NCI-H1092 treated with DMSO at 0.1 percent for 48 hours (cell line): ENCODE data around the gene CFAP68.
A peak's percentile ranks its signal among the peaks of the same experiment; 100 is the strongest.
"Not testable (repeated sequence)": the region's sequence is repeated elsewhere in the genome, so short reads cannot be mapped to it uniquely, and the experiment has no call there.

ENCODE experiments used
- DNase-seq: peaks from one replicate; lab custom pipeline; 2025; lab: John Stamatoyannopoulos, UW

CFAP68 gene

DNA sequence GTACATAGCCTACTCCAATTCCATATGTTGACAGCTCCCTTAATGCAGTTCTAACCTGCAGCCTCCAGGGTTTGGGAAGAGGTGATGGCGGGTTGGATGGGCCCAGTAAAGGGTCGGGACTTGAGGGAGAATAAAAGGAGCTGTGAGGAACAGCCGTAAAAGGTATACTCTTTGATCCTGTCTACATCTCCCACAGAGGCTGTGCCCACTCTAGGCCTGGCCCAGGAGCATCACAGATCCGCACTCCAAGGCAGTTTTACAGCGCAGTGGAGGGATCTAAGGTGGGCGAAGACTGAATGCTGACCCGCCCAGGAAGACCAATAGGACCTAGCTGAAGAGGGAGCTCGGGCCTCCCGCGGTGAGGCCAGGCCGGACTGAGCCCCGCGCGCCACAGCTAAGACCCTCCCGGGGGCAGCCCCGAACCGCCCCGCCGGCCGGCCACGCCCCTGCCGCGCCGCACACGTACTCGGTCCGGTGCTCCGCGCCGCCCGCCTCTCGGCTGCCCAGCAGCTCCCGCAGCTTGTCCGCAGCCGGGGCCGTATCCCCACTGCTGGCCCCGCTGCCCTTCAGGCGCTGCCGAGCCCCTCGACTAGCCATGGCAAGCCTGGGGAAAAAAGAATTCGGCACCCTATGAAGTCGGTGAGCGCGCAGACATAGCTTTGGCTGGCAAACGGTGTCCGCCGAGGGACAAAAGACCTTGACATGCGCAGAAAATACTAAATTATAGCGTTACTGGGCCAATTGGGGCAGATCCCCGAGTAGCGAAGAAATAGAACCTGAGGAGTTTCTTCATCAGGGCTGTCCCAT, 8.3 kb upstream of the CFAP68 start, which contains the start of gene ALG9:
TSS of gene ALG9 (minus strand) at position 696 of the 807 bp plus-strand sequence. CDS start at position 597, 99 bp downstream.
- peak; percentile 89 for DNase-seq

- peak; percentile 55 for DNase-seq
Observed at GRCh38 chr11:111871693-111872161, 7.6 kb upstream of the CFAP68 start.

DNA sequence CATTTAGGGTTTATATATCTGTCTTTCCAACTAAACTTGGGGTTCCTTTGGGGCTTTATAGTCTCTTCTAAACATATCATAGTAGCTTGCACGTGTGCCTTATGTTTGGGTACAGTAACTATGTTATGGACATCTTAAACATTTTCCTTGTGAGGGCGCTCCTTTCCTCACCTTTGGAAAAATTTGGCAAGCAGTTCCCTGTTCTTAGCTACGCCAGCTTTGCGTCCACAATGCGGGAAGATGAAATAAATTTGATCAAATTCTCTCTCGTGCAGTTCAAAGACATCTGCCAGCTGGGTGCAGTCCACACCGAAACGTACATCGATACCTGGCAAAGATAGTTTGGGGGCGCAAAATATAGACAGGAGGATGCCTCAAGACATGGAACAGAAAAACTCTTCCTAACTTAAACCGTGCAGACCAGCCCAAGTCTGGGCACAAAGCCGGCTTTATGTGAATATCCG, 924 bp upstream of the CFAP68 start:
- no peak for DNase-seq

GRCh38 chr11:111879637-111879960, 258 bp downstream of the CFAP68 start:
- peak; percentile 35 for DNase-seq

DNA sequence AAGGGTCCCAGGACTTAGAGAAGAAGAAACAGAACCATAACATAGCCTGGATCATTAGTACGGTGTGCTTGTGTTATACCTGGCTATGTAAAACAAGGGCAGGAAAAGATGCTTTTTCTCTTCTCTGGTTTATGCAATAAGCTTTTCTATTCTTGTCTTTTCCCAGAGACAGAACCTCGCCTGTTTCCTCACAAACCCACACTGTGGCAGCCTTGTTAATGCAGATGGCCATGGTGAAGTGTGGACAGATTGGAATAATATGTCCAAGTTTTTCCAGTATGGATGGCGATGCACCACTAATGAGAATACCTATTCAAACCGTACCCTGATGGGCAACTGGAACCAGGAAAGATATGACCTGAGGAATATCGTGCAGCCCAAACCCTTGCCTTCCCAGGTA, 2.9 kb downstream of the CFAP68 start:
- no peak for DNase-seq

- DNase-seq: not testable (repeated sequence)
Observed at GRCh38 chr11:111885053-111885452, 5.7 kb downstream of the CFAP68 start.

DNA sequence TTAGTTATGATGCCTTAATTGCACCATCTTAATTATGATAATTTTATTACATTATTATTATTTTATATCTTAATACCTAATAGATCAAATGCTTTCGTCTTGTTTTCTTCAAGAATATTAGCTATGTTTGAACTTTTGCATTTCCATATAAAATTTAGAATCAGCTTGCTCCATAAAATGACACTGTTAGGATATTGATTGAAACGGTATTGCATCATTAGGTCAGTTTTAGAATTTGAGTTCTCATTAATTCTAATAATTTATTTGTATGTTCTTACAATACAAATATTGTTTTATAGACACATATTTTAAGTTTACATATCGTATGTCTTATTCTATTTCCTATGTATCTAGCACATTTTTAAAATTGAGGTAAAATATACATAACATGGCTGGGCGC, 6.7 kb downstream of the CFAP68 start:
- DNase-seq: no peak

DNA sequence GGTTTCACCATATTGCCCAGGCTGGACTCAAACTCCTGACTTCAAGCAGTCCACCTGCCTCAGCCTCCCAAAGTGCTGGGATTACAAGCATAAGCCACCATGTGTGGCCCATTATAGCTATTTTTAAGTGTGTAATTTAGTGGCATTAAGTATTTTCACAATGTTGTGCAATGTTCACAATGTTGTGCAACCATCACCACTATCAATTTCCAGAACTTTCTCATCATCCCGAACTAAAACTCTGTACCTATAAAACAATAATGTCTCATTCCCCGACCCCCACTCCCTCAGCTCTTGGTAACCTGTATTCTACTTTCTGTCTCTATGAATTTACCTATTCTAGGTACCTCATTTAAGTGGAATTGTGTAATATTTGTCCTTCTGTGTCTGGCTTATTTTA, 7.5 kb downstream of the CFAP68 start:
- no peak for DNase-seq

DNA sequence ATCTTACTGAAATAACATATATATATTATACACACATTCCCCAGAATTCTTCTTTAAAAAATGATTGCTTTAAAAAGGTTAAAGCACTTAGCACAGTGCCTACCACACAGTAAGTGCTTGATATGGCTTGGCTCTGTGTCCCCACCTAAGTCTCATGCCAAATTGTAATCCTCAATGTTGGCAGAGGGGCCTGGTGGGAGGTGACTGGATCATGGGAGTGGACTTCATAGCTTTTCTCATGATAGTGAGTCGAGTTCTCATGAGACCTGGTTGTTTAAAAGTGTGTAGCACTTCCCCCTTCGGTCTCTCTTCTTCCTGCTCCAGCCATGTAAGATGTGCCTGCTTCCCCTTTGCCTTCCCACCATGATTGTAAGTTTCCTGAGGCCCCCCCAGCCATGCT, 26.1 kb downstream of the CFAP68 start:
- no peak for DNase-seq

DNA sequence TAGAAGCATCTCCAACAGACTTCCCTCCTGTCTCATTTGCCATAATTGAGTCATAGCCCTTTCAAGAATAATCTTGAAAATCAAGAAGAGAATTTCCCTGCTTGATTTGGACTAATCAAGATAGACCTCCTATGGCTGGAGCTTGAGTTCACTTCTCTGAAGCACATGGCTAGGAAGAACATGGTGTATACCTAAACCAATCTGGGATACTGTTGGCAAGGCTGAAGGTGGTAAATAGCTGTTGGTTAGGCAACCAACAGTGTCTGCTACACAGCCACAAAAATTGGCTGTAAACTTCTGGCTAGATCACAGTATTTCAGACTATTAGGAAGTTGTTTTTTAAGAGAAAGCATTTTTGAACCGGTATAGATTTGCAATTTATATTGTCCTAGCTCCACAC, 27.3 kb downstream of the CFAP68 start:
- no peak for DNase-seq

DNA sequence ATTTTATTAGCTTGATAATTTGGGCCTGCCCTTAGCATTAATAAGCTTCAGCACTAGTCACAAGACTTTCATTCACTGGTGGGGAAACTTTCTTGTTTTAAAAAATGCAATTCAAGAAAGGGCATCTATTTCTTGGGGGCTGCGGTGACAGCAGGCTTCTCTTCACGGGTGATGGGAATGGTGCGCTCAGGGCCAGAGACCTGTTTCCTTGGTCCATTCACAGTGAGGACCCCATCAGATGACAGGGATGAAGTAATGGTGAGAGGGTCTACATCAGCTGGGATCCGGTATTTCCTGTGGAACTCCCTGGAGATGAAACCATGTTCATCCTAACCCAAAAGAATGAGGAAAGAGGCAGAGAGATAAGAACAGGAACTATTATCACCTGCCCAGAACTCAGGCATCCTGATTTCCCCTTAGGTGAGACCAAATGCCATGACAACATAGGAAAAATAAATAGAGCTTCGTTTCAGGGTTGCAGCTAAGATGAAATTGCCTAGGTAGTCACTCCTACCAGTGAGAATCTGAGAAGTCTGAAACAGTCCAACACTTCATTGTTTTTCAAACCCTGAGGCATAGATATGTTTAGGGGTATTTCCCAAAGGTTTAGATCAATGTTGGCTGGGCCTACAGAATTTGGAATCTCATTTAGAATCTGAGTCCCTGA, 29.4 kb downstream of the CFAP68 start:
- DNase-seq: no peak

GRCh38 chr11:111909378-111909777, 30.0 kb downstream of the CFAP68 start:
- no peak for DNase-seq

DNA sequence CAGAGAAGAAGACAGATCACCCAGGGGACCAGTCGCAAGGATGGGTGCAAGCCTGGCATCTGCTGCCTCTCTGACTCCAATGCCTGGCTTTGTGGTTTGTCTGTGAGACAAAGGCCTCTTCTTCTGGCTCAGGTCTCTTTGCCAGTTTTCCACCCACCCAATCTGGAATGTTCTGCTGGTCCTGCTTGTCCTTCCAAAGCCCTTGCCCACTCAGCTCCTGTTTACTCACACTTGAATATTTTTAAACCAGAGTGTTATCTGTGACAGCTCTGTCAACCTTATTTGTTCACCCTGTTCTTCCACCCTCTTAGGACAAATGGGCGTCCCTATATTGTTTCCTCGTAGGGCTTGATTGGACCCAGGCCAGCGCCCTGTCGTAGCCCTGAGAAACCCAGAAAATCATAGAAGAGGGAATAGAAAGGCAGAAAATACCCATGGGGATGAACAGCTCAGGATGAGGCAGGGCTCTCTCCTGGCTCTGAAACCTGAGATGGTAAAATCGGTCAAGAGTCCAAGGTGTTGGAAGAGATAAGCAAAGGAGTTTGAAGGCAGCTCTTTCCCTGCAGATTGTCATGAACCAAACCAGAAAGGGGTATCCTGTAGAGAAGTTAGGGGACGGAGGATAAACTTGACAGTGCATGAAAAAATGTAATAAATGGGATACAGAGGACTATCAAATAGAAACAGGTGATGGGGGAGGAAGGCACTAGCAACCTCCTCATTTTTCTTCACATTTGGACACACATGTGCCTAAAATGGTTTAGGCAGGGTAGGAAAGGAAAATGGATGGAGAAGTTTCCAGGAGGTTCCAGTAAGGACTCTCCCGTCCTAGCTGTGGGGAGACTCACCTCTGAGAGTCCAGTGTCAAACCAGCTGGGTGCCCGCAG, 31.6 kb downstream of the CFAP68 start:
- DNase-seq: peak; percentile 34

DNA sequence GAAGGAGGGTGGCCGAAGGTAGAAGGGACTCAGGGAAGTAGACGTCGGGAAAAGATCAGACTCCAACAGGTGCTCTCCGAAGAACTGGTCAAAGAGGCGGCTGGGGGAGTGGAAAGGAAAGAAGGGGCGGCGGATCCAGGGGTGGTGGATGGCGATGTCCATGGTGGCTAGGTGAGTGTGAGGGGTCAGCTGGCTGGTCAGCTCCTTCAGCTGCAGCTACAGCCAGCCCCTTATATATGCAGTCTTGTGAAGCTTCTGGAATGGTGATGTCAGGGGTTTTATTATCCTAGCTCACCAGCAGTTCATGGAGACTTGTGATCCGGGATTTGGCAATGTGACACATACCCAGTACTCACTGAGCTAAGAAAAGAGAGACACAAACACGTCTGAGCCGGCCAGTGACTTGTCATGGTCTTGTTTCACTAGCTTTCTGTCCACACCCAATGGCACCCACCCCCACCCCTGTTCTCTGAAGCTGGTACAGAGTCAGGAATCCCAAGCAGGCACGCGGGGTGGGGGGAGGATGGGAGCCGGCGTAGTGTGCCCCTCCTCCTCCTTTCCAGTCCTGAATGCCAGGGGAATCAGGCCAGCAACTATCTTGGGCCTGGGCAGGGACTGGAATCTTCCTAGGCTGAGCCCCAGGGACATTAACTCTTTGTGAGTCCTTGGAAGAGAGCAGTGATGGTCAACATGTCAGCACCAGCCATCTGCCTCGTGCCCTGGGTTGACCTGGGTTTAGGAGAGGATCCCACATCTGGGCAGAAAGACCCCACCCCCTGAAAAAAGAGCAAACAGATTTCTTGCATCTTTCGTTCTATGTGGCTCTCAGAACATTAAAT, 32.4 kb downstream of the CFAP68 start, which contains the start of gene CRYAB:
TSS of gene CRYAB (minus strand) at position 208 of the 839 bp plus-strand sequence. CDS start at position 162, 46 bp downstream.
- DNase-seq: no peak

GRCh38 chr11:111912535-111912934, 33.2 kb downstream of the CFAP68 start, which contains the start of gene HSPB2:
HSPB2 (plus strand) TSS chr11:111912734; CDS start chr11:111912830, 96 bp downstream.
- no peak for DNase-seq

- no peak for DNase-seq
Observed at GRCh38 chr11:111913031-111913861, 33.9 kb downstream of the CFAP68 start.

GRCh38 chr11:111913997-111914396, 34.7 kb downstream of the CFAP68 start:
- no peak for DNase-seq

DNA sequence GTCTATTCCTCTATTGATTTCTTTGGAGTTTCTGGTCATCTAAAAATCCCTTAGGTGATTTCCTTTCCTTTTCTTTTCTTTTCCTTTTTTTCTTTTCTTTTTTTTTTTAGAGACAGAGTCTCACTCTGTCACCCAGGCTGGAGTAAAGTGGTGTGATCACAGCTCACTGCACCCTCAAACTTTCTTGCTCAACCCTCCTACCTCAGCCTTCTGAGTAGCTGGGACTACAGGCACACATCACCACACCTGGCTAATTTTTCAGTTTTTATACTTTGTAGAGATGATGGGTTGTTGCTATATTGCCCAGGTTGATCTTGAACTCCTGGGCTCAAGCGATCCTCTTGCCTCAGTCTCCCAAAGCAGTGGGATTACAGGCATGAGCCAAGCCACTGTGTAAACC, 37.4 kb downstream of the CFAP68 start:
- DNase-seq: no peak

- DNase-seq: no peak
Observed at GRCh38 chr11:111917312-111917711, 38.0 kb downstream of the CFAP68 start.

DNA sequence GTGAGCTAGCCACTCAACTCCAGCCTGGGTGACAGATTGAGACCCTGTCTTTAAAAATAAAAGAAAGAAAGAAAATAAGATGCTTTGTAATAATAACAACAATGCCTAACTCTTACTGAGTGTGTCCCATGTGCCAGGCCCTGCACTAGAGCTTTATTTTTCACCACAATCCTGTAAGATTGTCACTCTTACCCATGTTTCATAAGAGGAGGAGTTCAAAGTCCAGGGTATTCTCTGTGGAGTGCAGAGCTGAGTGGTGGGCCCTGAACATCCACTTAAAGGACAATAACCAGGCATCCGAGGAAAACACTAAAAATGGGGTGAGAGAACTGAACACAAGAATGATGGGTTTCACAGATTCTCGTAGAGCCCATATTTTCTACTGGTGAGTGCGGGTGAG, 38.4 kb downstream of the CFAP68 start:
- DNase-seq: no peak
